Endothelial cell (in vitro differentiated cells): ENCODE measurements around the gene VIPR2. TPM values are rescaled to one million over a fixed set of nuclear protein-coding genes. Genes with fewer than 3 reads are reported as not detected.

Source experiments
- DNase-seq: peaks from one replicate; pipeline ENCODE4 v3.0.0; 2021; ENCODE audit warnings: low spot score
- H3K27ac Mint-ChIP-seq: one replicate; pipeline ENCODE4 v1.8.0; 2021; ENCODE audit warnings: mixed read lengths, inconsistent platforms; ENCODE audit not compliant: unreplicated experiment
- H3K27me3 Mint-ChIP-seq: one replicate; pipeline ENCODE4 v1.8.0; 2021; ENCODE audit warnings: mild to moderate bottlenecking, moderate library complexity, mixed read lengths, inconsistent platforms; ENCODE audit not compliant: unreplicated experiment
- H3K36me3 Mint-ChIP-seq: one replicate; pipeline ENCODE4 v1.8.0; 2021; ENCODE audit warnings: mild to moderate bottlenecking, low read depth, mixed read lengths, inconsistent platforms; ENCODE audit not compliant: unreplicated experiment
- H3K4me1 Mint-ChIP-seq: one replicate; pipeline ENCODE4 v1.8.0; 2021; ENCODE audit warnings: mild to moderate bottlenecking, mixed read lengths, inconsistent platforms; ENCODE audit not compliant: unreplicated experiment
- H3K4me3 Mint-ChIP-seq: one replicate; pipeline ENCODE4 v1.8.0; 2021; ENCODE audit warnings: mild to moderate bottlenecking, mixed read lengths, inconsistent platforms; ENCODE audit not compliant: unreplicated experiment
- H3K9me3 Mint-ChIP-seq: one replicate; pipeline ENCODE4 v1.8.0; 2021; ENCODE audit warnings: mixed read lengths, inconsistent platforms; ENCODE audit not compliant: unreplicated experiment
- CTCF ChIP-seq: fragments of 200-600 bp; sonication (generic); IDR thresholded peaks from one replicate; pipeline ENCODE4 v1.5.0; 2021; ENCODE audit warnings: antibody characterized with exemption; ENCODE audit not compliant: unreplicated experiment
- total RNA-seq: library from RNA; stranded (reverse); fragmentation: NEBNext Ultra II Directional; extraction: Animal tissue kit (Norgen Biotek cat#: 25700); gene quantifications from one replicate; pipeline ENCODE4 v1.2.1, GENCODE V29; 2021; ENCODE audit not compliant: unreplicated experiment

Gene VIPR2
- total RNA-seq, 1 donor from 2014 or later = 2.4 TPM

GRCh38 chr7:159027056-159027788, 117.4 kb downstream of the VIPR2 start:
- peaks cover 12% of the 10 kb centered on the region for H3K27me3 Mint-ChIP-seq
- H3K36me3 Mint-ChIP-seq = no peaks in the 10 kb centered on the region
- peaks cover 12% of the 10 kb centered on the region for H3K4me1 Mint-ChIP-seq
- no peak for TF ChIP-seq CTCF
- no peak for DNase-seq
- no peak overlapping the region for H3K27ac Mint-ChIP-seq
- H3K9me3 Mint-ChIP-seq = no peaks in the 10 kb centered on the region
- no peak overlapping the region for H3K4me3 Mint-ChIP-seq

- H3K36me3 Mint-ChIP-seq = no peaks in the 10 kb centered on the region
- H3K4me3 Mint-ChIP-seq = no peak overlapping the region
- TF ChIP-seq CTCF = no peak
- no peak for DNase-seq
- peaks cover 13% of the 10 kb centered on the region for H3K27me3 Mint-ChIP-seq
- H3K4me1 Mint-ChIP-seq = peaks cover 12% of the 10 kb centered on the region
- no peaks in the 10 kb centered on the region for H3K9me3 Mint-ChIP-seq
- H3K27ac Mint-ChIP-seq = peak overlapping the region; percentile 42
Measured at GRCh38 chr7:159026271-159027055, 118.2 kb downstream of the VIPR2 start.

- H3K9me3 Mint-ChIP-seq = no peaks in the 10 kb centered on the region
- no peak overlapping the region for H3K4me3 Mint-ChIP-seq
- H3K27ac Mint-ChIP-seq = no peak overlapping the region
- no peaks in the 10 kb centered on the region for H3K36me3 Mint-ChIP-seq
- DNase-seq = no peak
- H3K4me1 Mint-ChIP-seq = peaks cover 12% of the 10 kb centered on the region
- H3K27me3 Mint-ChIP-seq = peaks cover 12% of the 10 kb centered on the region
- no peak for TF ChIP-seq CTCF
Measured at GRCh38 chr7:159025161-159025779, 119.4 kb downstream of the VIPR2 start.

GRCh38 chr7:159024280-159024951, 120.3 kb downstream of the VIPR2 start:
- peaks cover 12% of the 10 kb centered on the region for H3K27me3 Mint-ChIP-seq
- peaks cover 12% of the 10 kb centered on the region for H3K4me1 Mint-ChIP-seq
- H3K36me3 Mint-ChIP-seq = no peaks in the 10 kb centered on the region
- H3K4me3 Mint-ChIP-seq = no peak overlapping the region
- H3K27ac Mint-ChIP-seq = no peak overlapping the region
- H3K9me3 Mint-ChIP-seq = no peaks in the 10 kb centered on the region
- DNase-seq = no peak
- TF ChIP-seq CTCF = no peak
